H1 (cell line): ENCODE measurements around the gene DIAPH1.

ENCODE experiments used
- EP300 ChIP-seq, 2 experiments: IDR thresholded peaks; 1 replicate in 1 of 2; 2 replicates in 1 of 2; pipeline ENCODE4 v1.6.1; 2011 to 2012; ENCODE audit warnings: low read depth in 2 of 2, low read length in 2 of 2, mild to moderate bottlenecking in 2 of 2, borderline replicate concordance in 1 of 2, inconsistent platforms in 1 of 2, moderate library complexity in 1 of 2
- GABPA ChIP-seq: IDR thresholded peaks from 2 replicates; pipeline ENCODE4 v1.6.1; 2011; ENCODE audit warnings: mild to moderate bottlenecking, low read length, moderate library complexity, borderline replicate concordance; ENCODE audit not compliant: insufficient read depth
- POLR2A ChIP-seq, 2 experiments: IDR thresholded peaks; 1 replicate in 1 of 2; 2 replicates in 1 of 2; pipeline ENCODE4 v1.6.1; 2011; ENCODE audit warnings: low read depth in 2 of 2, low read length in 2 of 2, mild to moderate bottlenecking in 2 of 2; ENCODE audit errors: control extremely low read depth in 1 of 2
- SIN3A ChIP-seq, 2 experiments: IDR thresholded peaks in 1 of 2; conservative IDR thresholded peaks in 1 of 2; 2 replicates each; pipeline ENCODE4 v1.6.1; 2011 to 2012; ENCODE audit warnings: low read length in 2 of 2, improper control_type of control experiment in 1 of 2, low read depth in 1 of 2, mild to moderate bottlenecking in 1 of 2
- YY1 ChIP-seq: IDR thresholded peaks from 2 replicates; pipeline ENCODE4 v1.6.1; 2011; ENCODE audit warnings: low read depth, mild to moderate bottlenecking, low read length
- TF ChIP-seq, protein P1 (sequence below), 3 experiments: IDR thresholded peaks; 1 replicate in 2 of 3; 2 replicates in 1 of 3; pipeline versions ENCODE4 v1.5.1 to v1.6.1; 2011; ENCODE audit warnings: low read length in 3 of 3, mild to moderate bottlenecking in 3 of 3, inconsistent platforms in 2 of 3, low read depth in 1 of 3, moderate library complexity in 1 of 3; ENCODE audit not compliant: insufficient read depth in 1 of 3; ENCODE audit errors: control extremely low read depth in 1 of 3

DNA sequence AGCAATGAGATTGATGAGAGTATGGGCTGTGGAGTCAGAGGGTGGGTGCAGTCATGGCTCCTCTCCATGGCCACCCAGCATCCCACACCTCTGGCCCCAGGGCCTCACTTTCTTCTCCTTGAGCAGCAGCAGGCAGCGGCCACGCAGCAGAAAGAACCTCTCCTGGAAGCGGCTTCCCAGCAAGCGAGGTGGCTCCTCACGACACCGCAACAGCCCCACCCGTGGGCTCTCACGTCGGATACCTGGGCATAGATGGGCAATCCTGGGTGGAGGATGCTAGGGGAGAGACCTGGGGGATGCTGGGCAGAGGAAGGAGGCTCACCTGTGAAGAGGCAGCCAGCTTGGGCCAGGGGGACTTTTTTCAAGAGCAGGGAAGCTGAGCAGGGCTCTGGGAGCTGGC, 37.6 kb upstream of the DIAPH1 start:
- TF ChIP-seq SIN3A (conservative IDR thresholded peaks at IDR 0.05 in 1 of 2, IDR thresholded peaks at IDR 0.05 in 1 of 2; ENCODE audit: low read depth in 1 of 2, low read length in 2 of 2) (no peak), YY1 (no peak), GABPA (no peak), EP300 (IDR thresholded peaks at IDR 0.05; ENCODE audit: borderline replicate concordance in 1 of 2, low read depth in 2 of 2, low read length in 2 of 2) (no peak), POLR2A (IDR thresholded peaks at IDR 0.05; ENCODE audit: control extremely low read depth in 1 of 2, low read depth in 2 of 2, low read length in 2 of 2) (no peak)
- TF ChIP-seq, protein P1, sequence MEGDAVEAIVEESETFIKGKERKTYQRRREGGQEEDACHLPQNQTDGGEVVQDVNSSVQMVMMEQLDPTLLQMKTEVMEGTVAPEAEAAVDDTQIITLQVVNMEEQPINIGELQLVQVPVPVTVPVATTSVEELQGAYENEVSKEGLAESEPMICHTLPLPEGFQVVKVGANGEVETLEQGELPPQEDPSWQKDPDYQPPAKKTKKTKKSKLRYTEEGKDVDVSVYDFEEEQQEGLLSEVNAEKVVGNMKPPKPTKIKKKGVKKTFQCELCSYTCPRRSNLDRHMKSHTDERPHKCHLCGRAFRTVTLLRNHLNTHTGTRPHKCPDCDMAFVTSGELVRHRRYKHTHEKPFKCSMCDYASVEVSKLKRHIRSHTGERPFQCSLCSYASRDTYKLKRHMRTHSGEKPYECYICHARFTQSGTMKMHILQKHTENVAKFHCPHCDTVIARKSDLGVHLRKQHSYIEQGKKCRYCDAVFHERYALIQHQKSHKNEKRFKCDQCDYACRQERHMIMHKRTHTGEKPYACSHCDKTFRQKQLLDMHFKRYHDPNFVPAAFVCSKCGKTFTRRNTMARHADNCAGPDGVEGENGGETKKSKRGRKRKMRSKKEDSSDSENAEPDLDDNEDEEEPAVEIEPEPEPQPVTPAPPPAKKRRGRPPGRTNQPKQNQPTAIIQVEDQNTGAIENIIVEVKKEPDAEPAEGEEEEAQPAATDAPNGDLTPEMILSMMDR (IDR thresholded peaks at IDR 0.05; ENCODE audit: control extremely low read depth in 1 of 3, insufficient read depth in 1 of 3, low read depth in 1 of 3, low read length in 3 of 3): no peak
